ENCODE results near the gene SPAG5. TPM values are rescaled to one million over a fixed set of nuclear protein-coding genes. Genes with fewer than 3 reads are reported as not detected.

Gene SPAG5
- total RNA-seq, 4 donors from 2014 or later: 5.7 to 13.5 (median 7.0) TPM

DNA sequence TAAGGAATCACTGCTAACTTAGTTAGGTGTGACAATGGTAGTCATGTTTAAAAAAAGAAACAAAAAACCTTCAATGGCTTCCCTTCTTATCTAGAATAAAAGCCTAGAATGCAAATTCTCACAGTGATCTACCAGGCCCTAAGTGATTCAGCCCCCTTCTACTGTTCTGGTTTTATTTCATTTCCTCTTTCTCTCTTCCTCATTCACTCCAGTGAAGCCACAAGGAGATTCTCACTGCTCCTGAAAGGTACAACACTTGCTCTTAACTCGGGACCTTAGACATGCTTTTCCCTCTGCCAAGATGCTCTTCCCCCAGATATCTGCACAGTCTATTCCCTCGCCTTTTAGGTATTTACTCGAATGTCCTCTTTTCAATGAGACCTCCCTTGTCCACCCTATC, 31.2 kb downstream of the SPAG5 start:
- 85% methylated on average over 3 of the region's 3 CpGs for WGBS
- no peaks in the 10 kb centered on the region for H3K27me3 ChIP-seq
- peaks cover 17% of the 10 kb centered on the region for H3K36me3 ChIP-seq
- H3K27ac ChIP-seq: no peak overlapping the region
- TF ChIP-seq EP300 (IDR thresholded peaks at IDR 0.05) (no peak), POLR2AphosphoS5 (IDR thresholded peaks at IDR 0.05) (no peak), POLR2A (IDR thresholded peaks at IDR 0.05) (no peak)
- TF ChIP-seq, protein P1, sequence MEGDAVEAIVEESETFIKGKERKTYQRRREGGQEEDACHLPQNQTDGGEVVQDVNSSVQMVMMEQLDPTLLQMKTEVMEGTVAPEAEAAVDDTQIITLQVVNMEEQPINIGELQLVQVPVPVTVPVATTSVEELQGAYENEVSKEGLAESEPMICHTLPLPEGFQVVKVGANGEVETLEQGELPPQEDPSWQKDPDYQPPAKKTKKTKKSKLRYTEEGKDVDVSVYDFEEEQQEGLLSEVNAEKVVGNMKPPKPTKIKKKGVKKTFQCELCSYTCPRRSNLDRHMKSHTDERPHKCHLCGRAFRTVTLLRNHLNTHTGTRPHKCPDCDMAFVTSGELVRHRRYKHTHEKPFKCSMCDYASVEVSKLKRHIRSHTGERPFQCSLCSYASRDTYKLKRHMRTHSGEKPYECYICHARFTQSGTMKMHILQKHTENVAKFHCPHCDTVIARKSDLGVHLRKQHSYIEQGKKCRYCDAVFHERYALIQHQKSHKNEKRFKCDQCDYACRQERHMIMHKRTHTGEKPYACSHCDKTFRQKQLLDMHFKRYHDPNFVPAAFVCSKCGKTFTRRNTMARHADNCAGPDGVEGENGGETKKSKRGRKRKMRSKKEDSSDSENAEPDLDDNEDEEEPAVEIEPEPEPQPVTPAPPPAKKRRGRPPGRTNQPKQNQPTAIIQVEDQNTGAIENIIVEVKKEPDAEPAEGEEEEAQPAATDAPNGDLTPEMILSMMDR (IDR thresholded peaks at IDR 0.05): no peak
- H3K9me3 ChIP-seq: no peaks in the 10 kb centered on the region
- H3K4me1 ChIP-seq: peaks cover 21% of the 10 kb centered on the region
- H3K4me3 ChIP-seq: no peak overlapping the region
- DNase-seq (ENCODE audit: low spot score in 2 of 2): no peak

DNA sequence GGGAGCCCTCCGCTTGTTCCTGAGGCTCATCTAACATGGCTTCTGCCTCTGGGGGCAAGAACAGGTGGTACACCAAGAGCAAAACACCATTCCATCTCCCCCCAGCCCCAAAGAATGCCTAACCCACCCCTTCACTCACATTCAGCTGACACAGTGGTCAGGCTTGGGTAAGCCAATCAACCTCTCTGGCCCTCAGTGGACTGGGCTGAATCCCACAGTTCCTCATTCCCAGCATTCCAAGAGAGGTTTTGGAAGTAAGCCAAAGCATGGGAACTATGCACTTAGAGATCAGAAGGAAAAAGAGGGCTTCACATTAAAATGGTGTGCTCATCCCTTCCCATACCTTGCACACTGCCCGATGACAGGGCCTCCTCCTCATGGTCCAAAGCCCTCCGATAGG, 35.4 kb downstream of the SPAG5 start:
- no peak for DNase-seq (ENCODE audit: low spot score in 2 of 2)
- H3K4me1 ChIP-seq: no peaks in the 10 kb centered on the region
- no peak for TF ChIP-seq POLR2A (IDR thresholded peaks at IDR 0.05)
- TF ChIP-seq EP300 (IDR thresholded peaks at IDR 0.05): no peak
- TF ChIP-seq POLR2AphosphoS5 (IDR thresholded peaks at IDR 0.05): no peak
- TF ChIP-seq, protein P1 (IDR thresholded peaks at IDR 0.05): no peak
- H3K9me3 ChIP-seq: no peaks in the 10 kb centered on the region
- no peak overlapping the region for H3K27ac ChIP-seq
- 93% methylated on average over 3 of the region's 3 CpGs for WGBS
- H3K4me3 ChIP-seq: no peak overlapping the region
- H3K27me3 ChIP-seq: no peaks in the 10 kb centered on the region
- peaks cover 54% of the 10 kb centered on the region for H3K36me3 ChIP-seq

- Histone ChIP-seq H3K27ac (no peak overlapping the region), H3K27me3 (no peaks in the 10 kb centered on the region), H3K9me3 (no peaks in the 10 kb centered on the region), H3K4me1 (peaks cover 23% of the 10 kb centered on the region), H3K36me3 (peaks cover 60% of the 10 kb centered on the region), H3K4me3 (no peak overlapping the region)
- WGBS: 100% methylated on average over 3 of the region's 3 CpGs
- DNase-seq (ENCODE audit: low spot score in 2 of 2): no peak
- TF ChIP-seq, protein P1 (IDR thresholded peaks at IDR 0.05): no peak
- no peak for TF ChIP-seq POLR2A (IDR thresholded peaks at IDR 0.05)
- TF ChIP-seq POLR2AphosphoS5 (IDR thresholded peaks at IDR 0.05): no peak
- no peak for TF ChIP-seq EP300 (IDR thresholded peaks at IDR 0.05)
These were observed 43.8 kb downstream of the SPAG5 start for GRCh38 chr17:28555022-28555421.

- H3K27ac ChIP-seq: no peak overlapping the region
- peaks cover 55% of the 10 kb centered on the region for H3K36me3 ChIP-seq
- no peaks in the 10 kb centered on the region for H3K27me3 ChIP-seq
- DNase-seq (ENCODE audit: low spot score in 2 of 2): no peak
- H3K9me3 ChIP-seq: no peaks in the 10 kb centered on the region
- H3K4me1 ChIP-seq: peaks cover 25% of the 10 kb centered on the region
- WGBS: 90% methylated on average over 6 of the region's 6 CpGs
- no peak for TF ChIP-seq POLR2AphosphoS5 (IDR thresholded peaks at IDR 0.05)
- no peak for TF ChIP-seq POLR2A (IDR thresholded peaks at IDR 0.05)
- TF ChIP-seq, protein P1 (IDR thresholded peaks at IDR 0.05): no peak
- no peak for TF ChIP-seq EP300 (IDR thresholded peaks at IDR 0.05)
- H3K4me3 ChIP-seq: no peak overlapping the region
These were observed 44.3 kb downstream of the SPAG5 start for GRCh38 chr17:28554565-28554964.

DNA sequence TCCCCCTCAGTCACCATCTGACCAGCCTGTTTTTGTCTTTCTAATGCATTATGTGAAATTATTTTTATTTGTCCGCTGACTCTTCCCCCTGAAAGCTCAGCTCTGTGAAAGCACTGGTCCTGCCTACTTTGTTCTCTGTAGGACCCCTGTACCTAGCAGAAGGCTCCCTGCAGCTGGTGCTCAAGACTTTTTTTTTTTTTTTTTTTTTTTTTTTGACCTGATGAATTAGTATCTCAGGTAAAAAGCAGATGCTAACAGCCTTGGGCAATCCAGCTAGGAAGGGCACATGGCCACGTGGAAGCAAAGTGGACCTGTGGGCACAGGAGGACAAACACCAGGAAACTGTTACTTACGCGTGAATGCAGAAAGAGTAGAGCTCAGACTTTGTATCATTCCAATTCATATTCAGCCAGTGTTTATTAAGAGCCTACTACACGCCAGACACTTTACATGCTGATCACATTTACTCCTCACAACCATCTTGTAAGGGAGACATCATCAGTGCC, 45.8 kb downstream of the SPAG5 start:
- Histone ChIP-seq H3K27ac (no peak overlapping the region), H3K4me3 (peak overlapping the region; percentile 75), H3K4me1 (peaks cover 27% of the 10 kb centered on the region), H3K36me3 (peaks cover 45% of the 10 kb centered on the region), H3K9me3 (no peaks in the 10 kb centered on the region), H3K27me3 (no peaks in the 10 kb centered on the region)
- no peak for DNase-seq (ENCODE audit: low spot score in 2 of 2)
- TF ChIP-seq POLR2A (IDR thresholded peaks at IDR 0.05) (no peak), POLR2AphosphoS5 (IDR thresholded peaks at IDR 0.05) (no peak), EP300 (IDR thresholded peaks at IDR 0.05) (no peak)
- TF ChIP-seq, protein P1 (IDR thresholded peaks at IDR 0.05): no peak
- WGBS: 93% methylated on average over 5 of the region's 5 CpGs

All from suprapubic skin (tissue), 4 donors.